Transverse colon (tissue), 4 donors: Measurements from ENCODE around the gene SLC34A2.

Source experiments
- CTCF ChIP-seq, 5 experiments: fragments of 200-600 bp in 3 of 5; fragments of 450-650 bp in 2 of 5; sonication (generic) in 3 of 5; IDR thresholded peaks; 1 replicate in 2 of 5; 2 replicates in 3 of 5; pipeline ENCODE4 v1.5.1; 2016 to 2017; ENCODE audit warnings: antibody characterized with exemption in 5 of 5, inconsistent platforms in 3 of 5, mild to moderate bottlenecking in 2 of 5, moderate library complexity in 1 of 5
- EP300 ChIP-seq: sonication (generic); formaldehyde crosslinking; IDR thresholded peaks from one replicate; pipeline ENCODE4 v1.6.1; 2017; ENCODE audit warnings: antibody characterized with exemption, low read depth
- POLR2A ChIP-seq: fragments of 450-650 bp; IDR thresholded peaks from one replicate; pipeline ENCODE4 v1.6.1; 2016; ENCODE audit warnings: antibody characterized with exemption, mild to moderate bottlenecking, moderate library complexity
- POLR2AphosphoS5 ChIP-seq, 3 donors: sonication (generic); formaldehyde crosslinking; IDR thresholded peaks; one replicate each; pipeline ENCODE4 v1.6.1; 2016; ENCODE audit warnings: antibody characterized with exemption in 3 of 3

DNA sequence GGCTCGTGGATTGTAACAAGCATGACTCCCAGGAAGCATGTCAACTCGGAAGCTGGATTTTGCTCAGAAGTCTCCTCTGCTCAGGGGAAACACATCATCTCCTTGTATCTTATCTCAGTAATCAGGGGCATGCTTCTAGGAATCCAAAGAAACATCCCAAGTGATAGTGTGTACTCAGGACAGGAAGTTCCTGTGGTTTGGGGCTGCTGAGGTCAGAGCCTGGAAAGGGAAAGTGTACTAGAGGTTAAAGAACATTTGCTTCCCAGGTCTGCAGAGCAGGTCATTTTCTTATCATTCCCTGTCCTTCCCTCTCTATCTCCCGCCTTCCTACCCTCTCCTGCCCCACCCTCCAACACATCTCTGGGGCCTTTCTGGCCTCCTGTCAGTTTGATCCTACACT lies 38.8 kb downstream of the SLC34A2 start:
- TF ChIP-seq CTCF (IDR thresholded peaks at IDR 0.05) (no peak), POLR2A (no peak), POLR2AphosphoS5 (IDR thresholded peaks at IDR 0.05) (no peak), EP300 (no peak)
